GM13977 (cell line): ENCODE measurements around the gene COG2.

Source experiments
- DNase-seq: peaks from one replicate; pipeline ENCODE4 v3.0.0; 2012; ENCODE audit warnings: low spot score
- CTCF ChIP-seq: IDR thresholded peaks from 2 replicates; pipeline ENCODE4 v1.5.1; 2012; ENCODE audit warnings: mild to moderate bottlenecking, control low read depth; ENCODE audit not compliant: insufficient read depth; ENCODE audit errors: extremely low read depth, missing control alignments
- in situ Hi-C: fragments of 300-500 bp; cut with MboI; formaldehyde crosslinking; loops from one replicate; pipeline ENCODE4 v1.12.0; 2022; ENCODE audit warnings: low sequenced_read_pairs, low pct_unique_long_range_greater_than_20kb, mixed read lengths, inconsistent platforms; ENCODE audit not compliant: unreplicated experiment

The COG2 gene

GRCh38 chr1:230701895-230702768, 59.9 kb downstream of the COG2 start:
- DNase-seq, result no peak

GRCh38 chr1:230702934-230703678, 60.8 kb downstream of the COG2 start:
- no peak for DNase-seq
- in situ Hi-C loops, result no loop called here
- TF ChIP-seq CTCF, result no peak

More at GRCh38 chr1:230701895-230702768, 59.9 kb downstream of the COG2 start:
- in situ Hi-C loops, result no loop called here
- no peak for TF ChIP-seq CTCF

GRCh38 chr1:230703679-230704385, 61.6 kb downstream of the COG2 start:
- TF ChIP-seq CTCF, result no peak
- DNase-seq, result no peak
- in situ Hi-C loops, result no loop called here

- DNase-seq, result no peak
- TF ChIP-seq CTCF, result no peak
- in situ Hi-C loops, result no loop called here
Measured at GRCh38 chr1:230704830-230705229, 62.5 kb downstream of the COG2 start.

- in situ Hi-C loops, result no loop called here
- no peak for DNase-seq
- no peak for TF ChIP-seq CTCF
Measured at GRCh38 chr1:230705289-230706019, 63.2 kb downstream of the COG2 start.
